Mucosa of rectum (tissue), 2 donors: ENCODE data around the gene UTP4.
"Not testable (repeated sequence)": the region's sequence is repeated elsewhere in the genome, so short reads cannot be mapped to it uniquely, and the experiment has no call there.

Source experiments
- H3K27ac ChIP-seq, 2 donors: one replicate each; pipeline ENCODE4 v1.7.0; 2013; ENCODE audit warnings: inconsistent platforms in 2 of 2, low read depth in 2 of 2, low read length in 2 of 2
- H3K27me3 ChIP-seq, 2 donors: one replicate each; pipeline ENCODE4 v1.7.0; 2013; ENCODE audit warnings: low read length in 2 of 2; ENCODE audit not compliant: control insufficient read depth in 2 of 2, insufficient read depth in 2 of 2
- H3K36me3 ChIP-seq, 2 donors: one replicate each; pipeline ENCODE4 v1.7.0; 2013; ENCODE audit warnings: low read length in 2 of 2; ENCODE audit not compliant: control insufficient read depth in 2 of 2, insufficient read depth in 2 of 2
- H3K4me1 ChIP-seq, 2 donors: one replicate each; pipeline ENCODE4 v1.7.0; 2013; ENCODE audit warnings: low read length in 2 of 2, mild to moderate bottlenecking in 1 of 2; ENCODE audit not compliant: control insufficient read depth in 2 of 2, insufficient read depth in 2 of 2
- H3K4me3 ChIP-seq, 2 donors: one replicate each; pipeline ENCODE4 v1.7.0; 2013; ENCODE audit warnings: low read length in 2 of 2
- H3K9ac ChIP-seq, 2 donors: one replicate each; pipeline ENCODE4 v1.7.0; 2013; ENCODE audit warnings: low read length in 2 of 2, low read depth in 1 of 2, mild to moderate bottlenecking in 1 of 2
- H3K9me3 ChIP-seq, 2 donors: one replicate each; pipeline ENCODE4 v1.7.0; 2013; ENCODE audit warnings: low read length in 2 of 2; ENCODE audit not compliant: control insufficient read depth in 2 of 2
- donor health status: healthy.
- donor health status: Normal muscosa, but diverticular disease.

UTP4 gene

DNA sequence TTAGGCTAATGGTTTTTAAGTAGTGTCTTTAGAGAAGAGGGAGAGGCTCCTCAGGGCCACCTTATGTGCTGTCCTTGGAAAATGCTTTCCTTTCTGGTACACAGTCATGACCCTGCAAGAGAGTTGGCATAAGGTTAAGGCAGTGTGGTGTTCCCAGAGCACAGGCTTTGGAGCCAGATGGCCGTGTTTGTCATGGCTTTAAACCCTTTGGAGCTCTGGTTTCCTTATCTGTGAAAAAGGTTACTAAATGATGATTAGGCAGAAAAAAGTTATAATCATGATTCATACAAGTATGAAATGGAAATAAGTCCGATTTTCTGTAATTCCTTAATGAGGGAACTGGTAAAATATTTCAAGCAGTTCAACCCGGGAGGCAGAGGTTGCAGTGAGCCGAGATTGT lies 13.2 kb downstream of the UTP4 start:
- Histone ChIP-seq H3K4me3 (no peak overlapping the region), H3K9ac (no peak overlapping the region), H3K36me3 (peaks cover 29 to 44% of the 10 kb centered on the region in 2 donors), H3K4me1 (no peaks in the 10 kb centered on the region), H3K27me3 (no peaks in the 10 kb centered on the region), H3K27ac (no peak overlapping the region), H3K9me3 (no peaks in the 10 kb centered on the region)

DNA sequence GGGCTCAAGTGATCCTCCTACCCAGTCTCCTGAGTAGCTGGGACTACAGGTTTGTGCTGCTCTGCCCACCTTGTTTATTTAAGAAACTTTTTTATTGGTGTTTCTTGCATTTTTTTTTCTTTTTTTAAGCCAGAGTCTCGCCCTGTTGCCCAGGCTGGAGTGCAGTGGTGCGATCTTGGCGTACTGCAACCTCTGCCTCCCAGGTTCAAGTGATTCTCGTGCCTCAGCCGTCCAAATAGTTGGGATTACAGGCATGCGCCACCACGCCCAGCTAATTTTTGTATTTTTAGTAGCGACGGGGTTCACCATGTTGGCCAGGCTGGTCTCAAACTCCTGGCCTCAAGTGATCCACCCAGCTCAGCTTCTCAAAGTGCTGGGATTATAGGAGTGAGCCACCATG lies 17.2 kb downstream of the UTP4 start:
- not testable (repeated sequence) for H3K27me3 ChIP-seq, H3K9ac ChIP-seq, H3K4me1 ChIP-seq, H3K27ac ChIP-seq, H3K9me3 ChIP-seq, H3K4me3 ChIP-seq
- peaks cover 35% of the 10 kb centered on the region in 2 donors for H3K36me3 ChIP-seq

DNA sequence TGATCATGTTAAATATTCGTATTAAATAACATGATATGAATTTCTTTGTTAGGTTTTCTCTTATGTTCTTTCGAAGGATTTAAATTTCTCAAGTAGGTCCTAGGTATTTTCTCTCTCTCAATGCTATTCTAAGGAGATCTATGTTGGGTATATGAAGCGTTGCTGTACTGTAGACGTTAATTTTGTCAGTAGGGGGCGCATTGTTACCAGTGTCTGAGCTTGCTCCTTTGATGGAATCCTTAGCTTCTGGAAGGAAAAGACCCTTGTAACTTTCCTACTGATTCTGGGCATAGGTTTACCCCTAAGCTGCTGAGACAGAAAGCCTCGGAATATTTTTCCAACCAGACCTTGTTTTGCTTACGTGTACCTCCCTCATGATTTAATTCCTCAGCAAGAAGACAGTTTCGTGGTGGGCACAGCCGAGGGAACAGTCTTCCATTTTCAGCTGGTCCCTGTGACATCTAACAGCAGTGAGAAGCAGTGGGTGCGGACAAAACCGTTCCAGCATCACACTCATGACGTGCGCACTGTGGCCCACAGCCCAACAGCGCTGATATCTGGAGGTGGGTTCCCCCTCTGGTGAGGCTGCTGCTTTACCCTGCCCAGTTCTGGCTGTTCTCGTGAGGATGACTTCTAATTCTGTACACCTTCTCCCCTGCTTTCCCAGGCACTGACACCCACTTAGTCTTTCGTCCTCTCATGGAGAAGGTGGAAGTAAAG lies 17.9 kb downstream of the UTP4 start:
- Histone ChIP-seq H3K9me3 (no peaks in the 10 kb centered on the region), H3K27ac (no peak overlapping the region), H3K4me3 (no peak overlapping the region), H3K4me1 (no peaks in the 10 kb centered on the region), H3K27me3 (no peaks in the 10 kb centered on the region), H3K9ac (no peak overlapping the region), H3K36me3 (peaks cover 38% of the 10 kb centered on the region in 2 donors)

DNA sequence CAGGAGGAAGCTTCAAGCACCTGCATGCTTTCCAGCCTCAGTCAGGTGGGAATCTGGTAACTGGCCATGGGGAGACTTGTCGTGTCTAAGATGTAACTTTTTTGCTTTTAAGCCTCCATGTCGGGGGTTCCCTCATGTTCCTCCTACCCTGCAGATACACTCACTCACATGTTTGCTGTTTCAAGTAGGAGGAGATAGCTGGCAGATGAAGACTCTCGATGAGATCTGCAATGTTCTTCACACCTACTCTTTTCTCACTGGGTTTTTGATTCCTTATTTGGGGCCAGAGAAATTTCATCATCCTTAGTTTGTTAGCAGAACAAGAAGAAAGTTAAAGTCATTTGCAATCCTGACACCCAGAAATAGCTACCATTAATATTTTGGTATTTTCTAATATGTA lies 24.7 kb downstream of the UTP4 start:
- H3K9me3 ChIP-seq = no peaks in the 10 kb centered on the region
- H3K4me1 ChIP-seq = no peaks in the 10 kb centered on the region
- H3K4me3 ChIP-seq = no peak overlapping the region
- H3K36me3 ChIP-seq = peaks cover 38 to 49% of the 10 kb centered on the region in 2 donors
- no peaks in the 10 kb centered on the region for H3K27me3 ChIP-seq
- H3K27ac ChIP-seq = no peak overlapping the region
- no peak overlapping the region for H3K9ac ChIP-seq

DNA sequence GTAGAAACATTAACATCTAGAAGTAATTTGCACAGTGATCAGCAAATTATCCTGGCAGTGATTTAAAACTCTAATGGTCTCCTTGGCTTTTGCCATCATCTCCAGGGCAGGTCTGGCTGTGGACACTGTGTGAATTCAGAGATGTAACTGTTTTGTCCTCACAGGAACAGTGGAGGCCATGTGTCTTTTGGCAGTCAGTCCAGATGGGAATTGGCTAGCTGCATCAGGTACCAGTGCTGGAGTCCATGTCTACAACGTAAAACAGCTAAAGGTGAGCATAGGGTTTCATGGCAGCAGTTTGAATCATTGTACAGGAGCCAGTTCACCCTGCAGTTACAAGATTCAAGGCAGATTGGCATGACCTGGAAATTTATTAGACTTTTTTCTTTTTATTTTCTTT lies 27.7 kb downstream of the UTP4 start:
- no peak overlapping the region for H3K9ac ChIP-seq
- no peaks in the 10 kb centered on the region for H3K27me3 ChIP-seq
- H3K36me3 ChIP-seq = peaks cover 30 to 45% of the 10 kb centered on the region in 2 donors
- no peaks in the 10 kb centered on the region for H3K4me1 ChIP-seq
- no peaks in the 10 kb centered on the region for H3K9me3 ChIP-seq
- H3K27ac ChIP-seq = no peak overlapping the region
- no peak overlapping the region for H3K4me3 ChIP-seq

DNA sequence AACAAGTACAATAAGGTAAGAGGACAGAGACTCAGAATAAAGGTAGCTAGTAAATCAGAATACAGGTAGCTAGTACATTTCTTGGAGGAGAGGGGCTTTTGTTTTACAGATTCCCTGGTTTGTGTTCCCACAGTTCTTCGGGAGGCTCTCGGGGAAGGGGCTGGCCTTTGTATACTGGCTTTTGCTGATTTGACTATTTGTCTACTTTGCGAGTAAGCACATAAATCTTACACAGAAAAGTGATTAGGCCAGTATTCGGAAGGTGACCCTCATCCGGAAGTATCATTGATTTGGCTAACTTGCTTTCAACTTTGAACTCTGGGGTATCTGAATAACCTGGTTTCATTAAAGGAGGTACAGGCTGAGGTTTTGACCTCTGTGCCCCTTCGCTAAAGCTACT lies 33.1 kb downstream of the UTP4 start:
- Histone ChIP-seq H3K27ac (no peak overlapping the region), H3K4me1 (peaks cover 0 to 4% of the 10 kb centered on the region in 2 donors), H3K9me3 (no peaks in the 10 kb centered on the region), H3K36me3 (peaks cover 28 to 32% of the 10 kb centered on the region in 2 donors), H3K27me3 (no peaks in the 10 kb centered on the region), H3K4me3 (no peak overlapping the region), H3K9ac (no peak overlapping the region)

DNA sequence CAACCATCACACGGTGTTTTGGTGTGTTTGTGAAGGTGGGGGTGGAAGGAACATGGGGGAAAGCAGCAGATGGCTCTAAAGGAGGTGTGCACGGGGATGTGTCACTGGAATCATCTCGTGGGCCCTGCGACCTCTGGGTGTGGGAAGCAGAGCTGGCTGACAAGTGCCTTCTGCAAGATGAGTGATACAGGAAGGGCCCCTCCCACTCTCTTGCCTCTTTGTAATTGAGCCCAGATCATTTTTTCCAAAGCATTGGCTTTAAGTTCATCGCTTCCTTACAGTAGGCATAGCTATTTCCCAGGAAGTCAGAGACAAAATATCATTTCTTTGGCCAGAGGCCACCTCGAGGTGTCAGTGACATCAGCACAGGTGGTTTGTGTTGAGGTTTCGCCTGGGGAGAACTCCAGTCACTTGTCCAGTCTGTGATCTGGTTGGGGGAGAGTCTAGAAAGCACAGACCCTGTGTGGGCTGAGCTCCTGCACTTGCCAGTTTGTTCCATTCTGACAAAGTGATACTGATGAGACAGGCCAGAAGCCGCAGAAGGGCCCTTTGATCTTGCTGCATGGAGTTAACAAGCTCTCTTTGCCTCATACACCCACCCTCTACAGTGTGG lies 33.9 kb downstream of the UTP4 start:
- Histone ChIP-seq H3K4me3 (no peak overlapping the region), H3K9me3 (no peaks in the 10 kb centered on the region), H3K27me3 (no peaks in the 10 kb centered on the region), H3K4me1 (peaks cover 0 to 4% of the 10 kb centered on the region in 2 donors), H3K36me3 (peaks cover 28 to 30% of the 10 kb centered on the region in 2 donors), H3K9ac (no peak overlapping the region), H3K27ac (no peak overlapping the region)

DNA sequence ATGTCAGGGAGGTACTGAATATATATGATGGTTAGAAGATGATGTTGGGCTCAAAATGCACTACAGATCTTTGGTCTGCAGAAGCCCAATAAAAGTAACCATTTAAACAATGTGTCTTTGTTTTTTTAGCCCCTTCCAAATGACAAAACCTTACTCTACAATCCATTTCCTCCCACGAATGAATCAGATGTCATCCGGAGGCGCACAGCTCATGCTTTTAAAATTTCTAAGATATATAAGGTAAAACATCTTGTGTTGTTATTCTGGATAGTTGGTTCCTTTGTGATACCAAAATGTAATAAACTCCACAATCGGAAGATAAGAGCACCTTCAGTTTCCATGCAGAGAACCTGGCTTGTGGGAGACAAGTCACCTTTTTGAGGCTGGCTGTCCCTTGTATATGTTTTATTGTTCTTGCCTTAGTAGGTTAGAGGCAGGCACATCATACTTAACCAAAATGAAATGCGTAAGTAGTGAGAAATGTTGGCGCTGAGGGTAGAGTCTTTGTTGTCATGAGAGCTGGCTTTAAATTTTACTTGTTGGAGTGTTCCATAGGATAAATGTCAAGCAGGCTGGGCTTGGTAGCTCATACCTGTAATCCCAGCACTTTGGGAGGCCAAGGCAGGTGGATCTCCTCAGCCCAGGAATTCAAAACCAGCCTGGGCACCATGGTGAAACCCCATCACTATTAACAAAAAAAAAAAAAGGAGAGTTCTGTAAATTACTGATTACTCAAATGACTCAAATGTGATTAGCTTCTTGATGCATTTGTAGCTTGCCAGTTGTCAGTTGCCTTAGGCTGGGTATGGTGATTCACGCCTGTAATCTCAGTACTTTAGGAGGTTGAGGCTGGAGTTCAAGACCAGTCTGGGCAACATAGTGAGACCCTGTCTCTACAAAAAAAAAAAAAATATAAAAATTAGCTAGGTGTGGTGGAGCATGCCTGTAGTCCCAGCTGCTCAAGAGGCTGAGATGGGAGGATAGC lies 34.8 kb downstream of the UTP4 start:
- H3K9ac ChIP-seq = no peak overlapping the region
- H3K4me3 ChIP-seq = no peak overlapping the region
- no peaks in the 10 kb centered on the region for H3K27me3 ChIP-seq
- H3K27ac ChIP-seq = no peak overlapping the region
- H3K9me3 ChIP-seq = no peaks in the 10 kb centered on the region
- peaks cover 0 to 4% of the 10 kb centered on the region in 2 donors for H3K4me1 ChIP-seq
- peaks cover 27 to 28% of the 10 kb centered on the region in 2 donors for H3K36me3 ChIP-seq

DNA sequence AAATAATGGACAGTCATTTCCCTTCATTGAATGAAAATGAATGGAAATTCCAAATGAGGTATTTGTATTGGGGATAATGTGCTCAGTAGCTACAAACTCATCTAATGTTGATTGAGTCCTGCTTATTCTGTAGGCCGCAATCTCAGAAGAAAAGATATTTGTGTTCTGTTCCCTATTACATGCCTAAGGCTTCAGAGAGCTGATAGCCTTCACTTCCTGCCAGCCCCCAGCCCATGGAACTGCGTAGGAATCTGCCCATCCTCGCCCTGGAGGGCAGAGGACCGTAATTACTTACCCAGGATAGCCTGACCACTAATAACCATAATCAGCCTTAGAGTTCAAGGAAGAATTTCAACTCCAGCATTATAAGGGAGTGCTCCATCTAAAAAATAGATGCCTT lies 36.6 kb downstream of the UTP4 start:
- Histone ChIP-seq H3K9me3 (no peaks in the 10 kb centered on the region), H3K9ac (no peak overlapping the region), H3K27me3 (no peaks in the 10 kb centered on the region), H3K4me1 (peaks cover 4 to 5% of the 10 kb centered on the region in 2 donors), H3K36me3 (peaks cover 23% of the 10 kb centered on the region in 2 donors), H3K4me3 (no peak overlapping the region), H3K27ac (no peak overlapping the region)
